Amniotic epithelial cell (primary cell): ENCODE results near the gene KCNS3.
A peak's percentile ranks its signal among the peaks of the same experiment; 100 is the strongest.

Experiments
- DNase-seq: peaks from one replicate; pipeline ENCODE4 v3.0.0-alpha.2; 2010; ENCODE audit warnings: low read depth

The KCNS3 gene

DNA sequence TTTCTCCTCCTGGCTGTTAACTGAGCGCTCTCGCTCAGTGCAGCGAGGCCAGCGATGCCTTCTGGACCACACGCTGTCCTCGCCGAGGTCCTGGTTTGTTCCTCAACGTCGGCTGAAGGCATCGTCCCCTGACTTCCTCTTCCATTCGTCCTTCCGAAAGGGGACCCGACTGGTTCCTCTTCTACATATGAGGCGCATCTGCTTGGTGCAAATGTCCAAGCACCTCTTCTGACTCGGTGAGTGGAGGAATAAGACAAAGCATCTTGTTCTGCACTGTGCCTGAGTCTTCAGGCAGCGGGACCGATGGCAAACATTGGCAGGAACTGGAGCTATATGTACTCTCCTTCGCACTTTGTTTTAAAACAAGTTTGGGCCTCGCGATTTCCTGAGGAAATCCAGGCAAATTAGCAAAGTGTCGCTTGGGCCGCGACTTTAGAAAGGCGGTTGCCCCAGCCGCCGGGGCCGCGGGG is 621 bp upstream of the KCNS3 start:
- DNase-seq: peak; percentile 2

DNA sequence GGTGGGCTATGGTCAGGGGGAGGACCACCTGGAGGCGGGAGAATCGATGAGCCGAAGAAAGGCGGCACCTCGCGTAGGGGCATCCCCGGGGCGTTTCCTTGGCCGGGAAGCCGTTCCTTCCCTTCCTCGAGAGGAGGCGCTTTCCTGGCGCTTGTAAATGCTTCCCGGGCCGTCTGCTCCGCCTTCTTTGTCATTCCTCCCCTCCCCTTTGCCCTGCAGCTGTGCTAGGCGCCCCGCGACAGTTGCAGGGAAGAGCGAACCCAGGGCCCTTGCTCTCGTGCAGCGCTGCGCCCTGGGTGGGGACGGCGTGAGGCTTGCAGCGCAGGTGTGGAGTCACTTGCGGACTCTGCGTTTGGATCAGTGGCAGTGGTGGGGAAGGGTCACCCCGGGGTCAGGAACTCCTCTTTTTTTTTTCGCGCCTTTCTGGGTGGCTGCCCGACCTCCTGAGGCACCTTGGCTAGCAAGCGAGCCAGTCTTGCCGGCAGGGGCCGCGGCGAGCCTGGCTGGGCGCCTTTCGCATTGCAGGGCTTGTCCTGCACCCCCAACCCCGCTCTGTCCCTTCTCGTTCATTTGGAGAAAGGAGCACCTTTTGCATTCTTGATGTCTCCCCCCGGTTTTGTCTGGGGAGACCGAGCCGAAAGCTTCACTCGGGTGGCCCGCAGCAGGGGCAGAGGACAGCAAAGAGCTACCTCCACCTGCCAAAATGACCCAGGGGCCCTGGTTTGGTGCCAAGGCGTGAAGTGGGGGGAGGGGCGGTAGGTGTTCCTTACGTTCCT is 858 bp downstream of the KCNS3 start:
- DNase-seq: peak; percentile 36

- no peak for DNase-seq
These were observed 1.4 kb downstream of the KCNS3 start for GRCh38 chr2:17879913-17880274.

DNA sequence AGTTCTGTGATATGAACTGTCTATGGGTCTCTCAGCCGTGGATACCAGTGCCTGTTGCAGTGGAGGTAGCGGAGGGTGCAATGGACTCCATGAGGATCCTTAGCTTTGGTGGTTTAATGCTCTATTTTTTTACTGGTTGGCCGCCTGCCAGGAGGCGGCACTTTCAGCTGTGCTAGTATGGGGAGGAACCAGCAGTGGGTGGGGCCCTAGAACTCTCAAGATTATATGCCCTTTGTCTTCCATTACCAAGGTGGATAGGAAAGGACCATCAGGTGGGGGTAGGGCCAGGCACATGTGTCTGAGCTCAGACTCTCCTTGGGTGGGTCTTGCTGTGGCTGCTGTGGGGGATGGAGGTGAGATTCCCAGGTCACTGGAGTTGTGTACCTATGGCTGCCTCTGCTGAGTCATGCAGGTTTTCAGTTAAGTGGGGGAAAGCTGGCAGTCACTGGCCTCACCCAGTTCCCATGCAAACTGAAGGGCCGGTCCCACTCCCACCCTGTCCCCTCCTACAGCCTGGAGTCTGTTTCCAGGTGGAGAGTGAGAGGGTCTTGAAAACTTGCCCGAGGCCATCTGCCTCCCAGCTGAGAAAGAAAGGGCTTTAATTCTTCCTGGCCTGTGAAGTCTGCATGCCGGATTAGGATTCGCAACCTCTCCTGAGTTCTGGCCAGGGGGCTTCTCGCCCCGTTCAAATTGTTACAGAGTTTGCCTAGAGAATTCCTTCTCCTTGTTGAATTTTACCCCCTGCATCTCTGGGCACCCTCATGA is 14.5 kb downstream of the KCNS3 start:
- no peak for DNase-seq

DNA sequence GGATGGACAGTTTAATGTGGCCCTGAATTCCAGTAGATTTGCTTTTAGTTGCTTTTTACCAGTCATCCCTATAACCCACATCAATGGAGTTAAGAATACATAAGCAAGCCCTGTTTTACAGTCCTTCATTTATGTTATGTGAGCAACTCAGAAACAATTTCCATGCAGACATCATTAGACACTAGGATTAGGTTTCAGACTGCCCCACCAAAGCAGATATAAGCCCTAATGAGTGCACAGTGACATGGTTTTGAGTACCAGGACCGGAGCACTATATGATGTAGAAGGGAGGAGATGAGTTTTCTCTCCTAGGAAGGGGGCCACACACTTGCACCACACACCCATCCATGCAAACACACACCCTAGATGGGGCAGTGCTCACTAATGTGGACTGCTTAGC is 15.5 kb downstream of the KCNS3 start:
- DNase-seq: no peak

- no peak for DNase-seq
These were observed 16.1 kb downstream of the KCNS3 start for GRCh38 chr2:17894556-17894955.

- DNase-seq: no peak
These were observed 21.4 kb downstream of the KCNS3 start for GRCh38 chr2:17899871-17900270.

GRCh38 chr2:17901246-17901645 is 22.8 kb downstream of the KCNS3 start:
- DNase-seq: no peak

GRCh38 chr2:17910980-17911379 is 32.5 kb downstream of the KCNS3 start:
- DNase-seq: no peak

- no peak for DNase-seq
These were observed 33.2 kb downstream of the KCNS3 start for GRCh38 chr2:17911491-17912260.

DNA sequence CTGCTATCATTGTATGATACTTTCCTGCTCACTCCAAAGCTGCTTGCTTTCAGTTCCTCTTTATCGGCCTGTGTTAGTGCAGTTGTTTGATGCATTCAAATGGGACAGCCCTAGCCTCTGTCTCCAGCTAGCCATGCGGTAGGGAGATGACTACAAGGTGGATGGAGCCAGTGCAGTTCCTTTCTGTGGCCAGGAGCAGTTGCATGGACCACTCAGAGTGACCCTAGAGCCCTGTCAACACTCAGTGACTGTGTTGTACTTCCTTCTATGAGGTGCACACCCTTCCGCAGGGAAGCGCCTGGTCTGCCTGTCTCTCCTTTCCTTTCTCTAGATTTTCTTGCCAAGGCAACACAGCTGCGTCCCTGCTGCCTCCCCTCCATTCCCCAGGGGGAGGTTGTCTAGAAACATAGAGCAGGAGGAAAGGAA is 33.8 kb downstream of the KCNS3 start:
- no peak for DNase-seq

- DNase-seq: no peak
These were observed 36.6 kb downstream of the KCNS3 start for GRCh38 chr2:17915099-17915498.

DNA sequence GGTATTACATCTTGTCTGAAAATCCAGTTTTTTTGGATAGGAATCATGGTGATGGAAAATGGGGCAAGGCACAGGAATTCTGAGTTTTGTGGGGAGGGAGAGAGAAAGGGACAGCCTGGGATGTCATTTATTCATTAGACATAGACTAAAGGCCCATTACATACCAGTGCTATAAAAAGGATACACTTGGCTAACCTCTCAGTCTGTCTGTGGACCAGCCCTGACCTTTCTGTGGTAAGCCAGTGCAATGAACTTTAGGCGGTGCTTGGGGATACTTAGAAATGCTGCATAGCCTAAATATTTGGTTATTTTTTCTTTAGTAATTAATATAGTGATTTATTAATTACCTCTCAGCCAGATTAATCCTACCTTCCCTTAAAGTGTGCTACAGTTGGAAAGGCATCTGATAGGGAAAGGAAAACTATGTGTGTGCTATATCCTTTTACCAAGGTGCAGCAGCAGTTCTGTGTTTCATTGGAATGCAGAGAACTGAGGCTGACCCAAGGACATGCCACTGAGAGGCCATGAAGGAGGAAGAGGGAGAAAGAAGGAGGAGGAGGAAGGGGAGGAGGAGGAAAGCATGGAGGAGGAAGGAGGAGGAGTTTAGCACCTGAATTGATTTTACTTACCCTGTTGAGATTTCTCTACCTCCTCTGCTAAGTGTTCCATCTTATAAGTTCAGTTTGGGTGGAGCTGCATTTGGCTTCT is 37.5 kb downstream of the KCNS3 start:
- no peak for DNase-seq

GRCh38 chr2:17916584-17916983 is 38.1 kb downstream of the KCNS3 start:
- DNase-seq: no peak

DNA sequence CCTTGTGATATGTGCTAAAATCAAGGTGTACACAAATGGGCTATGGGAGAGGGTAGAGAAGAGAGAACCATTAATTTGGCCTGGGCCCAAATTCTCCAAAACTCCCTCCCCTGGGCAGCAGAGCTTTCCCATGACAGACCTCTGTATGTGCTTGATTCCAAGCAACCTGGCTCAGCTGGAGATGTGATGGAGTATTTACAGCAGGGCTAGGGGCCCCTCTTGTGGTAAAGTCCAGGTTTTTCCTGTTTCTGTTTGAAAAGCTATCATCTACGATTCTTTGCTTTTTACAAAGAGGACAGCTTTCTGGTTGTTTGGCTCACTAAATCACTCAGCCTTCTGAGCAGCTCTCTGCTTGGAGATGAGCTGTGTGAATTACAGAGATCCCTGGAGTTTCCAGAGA is 40.3 kb downstream of the KCNS3 start:
- DNase-seq: peak; percentile 12

DNA sequence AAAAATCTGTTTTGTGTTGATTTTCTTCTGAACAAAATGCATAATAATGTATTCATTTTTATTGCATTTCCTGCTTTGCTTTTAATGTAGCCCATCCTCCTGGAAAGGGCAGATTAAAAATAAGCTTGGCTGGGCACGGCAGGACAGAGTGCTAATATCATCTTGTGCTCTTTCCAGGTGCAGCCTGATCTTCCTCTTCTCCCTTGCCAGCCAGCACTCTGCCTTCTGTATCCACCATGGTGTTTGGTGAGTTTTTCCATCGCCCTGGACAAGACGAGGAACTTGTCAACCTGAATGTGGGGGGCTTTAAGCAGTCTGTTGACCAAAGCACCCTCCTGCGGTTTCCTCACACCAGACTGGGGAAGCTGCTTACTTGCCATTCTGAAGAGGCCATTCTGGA is 52.3 kb downstream of the KCNS3 start:
- DNase-seq: no peak

- DNase-seq: no peak
These were observed 54.8 kb downstream of the KCNS3 start for GRCh38 chr2:17933256-17933655.

GRCh38 chr2:17934721-17935120 is 56.3 kb downstream of the KCNS3 start:
- DNase-seq: no peak

GRCh38 chr2:17935242-17935885 is 56.9 kb downstream of the KCNS3 start:
- DNase-seq: no peak

- no peak for DNase-seq
These were observed 58.1 kb downstream of the KCNS3 start for GRCh38 chr2:17936599-17936998.

DNA sequence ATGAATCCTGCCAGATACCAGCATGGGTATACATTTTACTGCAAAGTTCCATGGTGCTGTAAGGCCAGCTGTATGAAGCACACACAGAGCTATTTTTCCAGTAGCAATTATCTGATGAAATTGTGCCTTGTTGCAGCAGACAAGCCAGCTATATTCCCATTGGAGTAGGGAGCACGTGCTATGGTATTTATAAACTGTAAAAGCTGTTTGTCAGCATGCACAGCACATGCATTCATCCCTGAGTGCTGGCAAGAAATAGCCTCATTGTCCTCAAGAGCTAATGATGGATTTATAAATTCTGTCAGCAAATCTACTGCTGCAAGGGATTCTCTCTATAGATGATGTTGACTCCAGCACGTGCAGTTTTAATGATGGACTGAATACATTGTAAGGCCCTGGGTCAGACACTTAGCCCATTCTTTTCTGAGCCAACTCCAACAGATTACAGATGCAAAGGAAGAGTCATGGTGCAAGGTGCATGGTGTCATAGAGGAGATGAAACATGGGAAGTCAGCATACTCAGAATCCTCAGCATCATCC is 61.7 kb downstream of the KCNS3 start:
- DNase-seq: no peak
